IMR-90 (cell line): Measurements from ENCODE around the gene TSHZ1. TPM values are rescaled to one million over a fixed set of nuclear protein-coding genes. Genes with fewer than 3 reads are reported as not detected.

Source experiments
- ATAC-seq: fragments of 200-7000 bp; cut with Tn5 transposase; 2 replicates; pipeline ENCODE4 v1.9.1; 2020; ENCODE audit warnings: low read depth, mild to moderate bottlenecking, moderate library complexity
- BruUV-seq: library from RNA; stranded (reverse); fragments of 400-500 nt; replicated peaks from 2 replicates; lab custom pipeline; 2021; lab: Mats Ljungman, UMichigan
- CTCF ChIA-PET: fragments of 300-600 bp; formaldehyde crosslinking; extraction: SDS; loops from one replicate; lab custom pipeline; 2021; ENCODE audit warnings: antibody characterized with exemption; lab: Yijun Ruan, JAX
- POLR2A ChIA-PET: fragments of 300-600 bp; sonication (Branson Sonifier 250); formaldehyde crosslinking; loops from one replicate; lab custom pipeline; 2022; ENCODE audit warnings: antibody characterized with exemption; ENCODE audit not compliant: unreplicated experiment; lab: Charles Lee
- DNase-seq: peaks from one replicate; pipeline ENCODE4 v3.0.0; 2013
- H2AFZ ChIP-seq: replicated peaks from 2 replicates; pipeline ENCODE3; 2013; ENCODE audit warnings: low read length, mild to moderate bottlenecking; ENCODE audit not compliant: poor library complexity
- H2AK5ac ChIP-seq: 2 replicates; pipeline ENCODE4 v1.6.1; 2013; ENCODE audit warnings: low read depth, low read length, inconsistent platforms
- H2AK9ac ChIP-seq: replicated peaks from 2 replicates; pipeline ENCODE3; 2013; ENCODE audit warnings: mild to moderate bottlenecking, low read depth, low read length, moderate library complexity; ENCODE audit not compliant: poor library complexity
- H2BK120ac ChIP-seq: 2 replicates; pipeline ENCODE4 v1.6.1; 2013; ENCODE audit warnings: low read depth, low read length, inconsistent platforms
- H2BK15ac ChIP-seq: 3 replicates; pipeline ENCODE4 v1.6.1; 2013; ENCODE audit warnings: low read depth, low read length, inconsistent platforms
- H2BK20ac ChIP-seq: 2 replicates; pipeline ENCODE4 v1.6.1; 2013; ENCODE audit warnings: low read depth, mild to moderate bottlenecking, inconsistent platforms, low read length, moderate library complexity
- H2BK5ac ChIP-seq: 2 replicates; pipeline ENCODE4 v1.6.1; 2013; ENCODE audit warnings: mild to moderate bottlenecking, low read depth, low read length, inconsistent platforms; ENCODE audit not compliant: poor library complexity, severe bottlenecking
- H3K14ac ChIP-seq: replicated peaks from 2 replicates; pipeline ENCODE4 v1.6.1; 2013; ENCODE audit warnings: low read depth, low read length, inconsistent platforms
- H3K18ac ChIP-seq: 2 replicates; pipeline ENCODE4 v1.6.1; 2013; ENCODE audit warnings: low read depth, low read length, control low read depth
- H3K23ac ChIP-seq: 2 replicates; pipeline ENCODE4 v1.6.1; 2013; ENCODE audit warnings: low read depth, low read length, inconsistent platforms
- H3K27ac ChIP-seq: 2 replicates; pipeline ENCODE4 v1.5.1; 2013; ENCODE audit warnings: mild to moderate bottlenecking, control low read depth, low read length; ENCODE audit not compliant: insufficient read depth
- H3K27me3 ChIP-seq: 2 replicates; pipeline ENCODE4 v1.6.1; 2013; ENCODE audit warnings: low read length; ENCODE audit not compliant: control insufficient read depth, insufficient read depth
- H3K36me3 ChIP-seq: 2 replicates; pipeline ENCODE4 v1.6.1; 2013; ENCODE audit warnings: low read length, mixed read lengths; ENCODE audit not compliant: control insufficient read depth, insufficient read depth
- H3K4ac ChIP-seq: 2 replicates; pipeline ENCODE4 v1.6.1; 2013; ENCODE audit warnings: low read depth, low read length, inconsistent platforms
- H3K4me1 ChIP-seq: 2 replicates; pipeline ENCODE4 v1.6.1; 2013; ENCODE audit warnings: low read length, mixed read lengths; ENCODE audit not compliant: control insufficient read depth, insufficient read depth
- H3K4me2 ChIP-seq: 2 replicates; pipeline ENCODE4 v1.6.1; 2013; ENCODE audit warnings: low read depth, mild to moderate bottlenecking, control low read depth, low read length, moderate library complexity
- H3K4me3 ChIP-seq: 2 replicates; pipeline ENCODE4 v1.5.1; 2013; ENCODE audit warnings: low read depth, mild to moderate bottlenecking, control low read depth, low read length, moderate library complexity; ENCODE audit not compliant: insufficient read depth
- H3K56ac ChIP-seq: 2 replicates; pipeline ENCODE4 v1.6.1; 2013; ENCODE audit warnings: low read length, inconsistent platforms; ENCODE audit not compliant: insufficient read depth; ENCODE audit errors: extremely low read depth
- H3K79me1 ChIP-seq, 2 experiments: 2 replicates each; pipeline ENCODE4 v1.6.1; 2013; ENCODE audit warnings: low read length in 2 of 2, inconsistent platforms in 1 of 2, low read depth in 1 of 2
- H3K9ac ChIP-seq: 2 replicates; pipeline ENCODE4 v1.6.1; 2013; ENCODE audit warnings: low read depth, low read length, control low read depth
- H3K9me1 ChIP-seq: 2 replicates; pipeline ENCODE4 v1.6.1; 2013; ENCODE audit warnings: low read length, inconsistent platforms; ENCODE audit not compliant: insufficient read depth
- H3K9me3 ChIP-seq: 2 replicates; pipeline ENCODE4 v1.6.1; 2013; ENCODE audit warnings: low read length; ENCODE audit not compliant: control insufficient read depth, insufficient read depth
- H4K20me1 ChIP-seq: 2 replicates; pipeline ENCODE4 v1.6.1; 2013; ENCODE audit warnings: low read length, inconsistent platforms; ENCODE audit not compliant: insufficient read depth
- H4K5ac ChIP-seq: 2 replicates; pipeline ENCODE4 v1.6.1; 2013; ENCODE audit warnings: mild to moderate bottlenecking, low read depth, low read length, control low read depth
- H4K8ac ChIP-seq, 2 experiments: 2 replicates each; pipeline ENCODE4 v1.6.1; 2013; ENCODE audit warnings: low read depth in 2 of 2, low read length in 2 of 2, control low read depth in 1 of 2, inconsistent platforms in 1 of 2
- H4K91ac ChIP-seq: 2 replicates; pipeline ENCODE4 v1.6.1; 2013; ENCODE audit warnings: low read depth, low read length, inconsistent platforms; ENCODE audit not compliant: insufficient read depth
- BHLHE40 ChIP-seq: fragments of 150-350 bp; IDR thresholded peaks from 2 replicates; pipeline ENCODE4 v1.6.1; 2016; ENCODE audit warnings: mild to moderate bottlenecking, low read depth, low read length
- CEBPB ChIP-seq: IDR thresholded peaks from 2 replicates; pipeline ENCODE4 v1.6.1; 2012; ENCODE audit warnings: low read depth, low read length, improper control_type of control experiment
- ELK1 ChIP-seq: fragments of 150-350 bp; IDR thresholded peaks from 2 replicates; pipeline ENCODE4 v1.6.1; 2016; ENCODE audit warnings: low read depth, mild to moderate bottlenecking, low read length, moderate library complexity, borderline replicate concordance
- FOS ChIP-seq: fragments of 150-350 bp; IDR thresholded peaks from 2 replicates; pipeline ENCODE4 v1.6.1; 2016; ENCODE audit warnings: low read depth, low read length
- MAFK ChIP-seq: IDR thresholded peaks from 2 replicates; pipeline ENCODE4 v1.6.1; 2012; ENCODE audit warnings: low read depth, low read length, improper control_type of control experiment
- MAZ ChIP-seq: IDR thresholded peaks from 2 replicates; pipeline ENCODE4 v1.6.1; 2012; ENCODE audit warnings: low read depth, mild to moderate bottlenecking, low read length, improper control_type of control experiment, moderate library complexity, borderline replicate concordance
- MXI1 ChIP-seq: IDR thresholded peaks from 2 replicates; pipeline ENCODE4 v1.6.1; 2012; ENCODE audit warnings: low read depth, mild to moderate bottlenecking, low read length, moderate library complexity, borderline replicate concordance
- NFE2L2 ChIP-seq: fragments of 150-350 bp; IDR thresholded peaks from 2 replicates; pipeline ENCODE4 v1.6.1; 2016; ENCODE audit warnings: low read depth, mild to moderate bottlenecking, low read length
- POLR2A ChIP-seq: IDR thresholded peaks from 2 replicates; pipeline ENCODE4 v1.6.1; 2012; ENCODE audit warnings: mild to moderate bottlenecking, low read depth, low read length
- RAD21 ChIP-seq: IDR thresholded peaks from 2 replicates; pipeline ENCODE4 v1.6.1; 2012; ENCODE audit warnings: low read length, improper control_type of control experiment
- RCOR1 ChIP-seq: IDR thresholded peaks from 2 replicates; pipeline ENCODE4 v1.6.1; 2012; ENCODE audit warnings: mild to moderate bottlenecking, low read length, improper control_type of control experiment; ENCODE audit not compliant: insufficient replicate concordance
- RFX5 ChIP-seq: IDR thresholded peaks from 2 replicates; pipeline ENCODE4 v1.8.0; 2012; ENCODE audit warnings: low read depth, mild to moderate bottlenecking, low read length, moderate library complexity
- SMC3 ChIP-seq: fragments of 150-350 bp; IDR thresholded peaks from 2 replicates; pipeline ENCODE4 v1.6.1; 2016; ENCODE audit warnings: low read depth, mild to moderate bottlenecking, antibody characterized with exemption, low read length, moderate library complexity
- USF2 ChIP-seq: fragments of 150-350 bp; IDR thresholded peaks from 2 replicates; pipeline ENCODE4 v1.6.1; 2017; ENCODE audit warnings: mild to moderate bottlenecking, antibody characterized with exemption, low read length, low read depth
- WGBS, 2 experiments: methylation state at CpG; one replicate each; pipeline versions ENCODE4 v1.1.5 to v1.1.7; 2013; ENCODE audit warnings: missing lambda C conversion rate in 2 of 2; ENCODE audit not compliant: insufficient read length in 1 of 2; ENCODE audit errors: extremely low coverage in 2 of 2; 5-methylcytosine and 5-hydroxymethylcytosine counted together
- dilution Hi-C: fragments of 300-500 bp; cut with HindIII; formaldehyde crosslinking; loops from one replicate; pipeline ENCODE4 v1.14.3; 2018; ENCODE audit warnings: low sequenced_read_pairs; ENCODE audit not compliant: unreplicated experiment
- in situ Hi-C: fragments of 300-500 bp; cut with MboI; formaldehyde crosslinking; loops from 3 replicates; pipeline ENCODE4 v1.14.3; 2019; ENCODE audit warnings: low sequenced_read_pairs, inconsistent platforms, mixed read lengths
- intact Hi-C: fragments of 100-400 bp; cut with micrococcal nuclease; formaldehyde crosslinking; loops from 2 replicates; pipeline ENCODE4 v1.10.0; 2022
- polyA plus RNA-seq, 3 experiments: library from polyadenylated mRNA; depleted of rRNA; stranded (reverse); fragments of >200 nt; gene quantifications; 2 replicates each; pipeline ENCODE4 v1.2.3, GENCODE V29; 2012; ENCODE audit warnings: low replicate concordance in 1 of 3
- total RNA-seq: library from RNA; depleted of rRNA; stranded (reverse); fragments of >200 nt; gene quantifications from 2 replicates; pipeline ENCODE4 v1.2.3, GENCODE V29; 2012

Gene TSHZ1
- total and polyA plus RNA-seq, 2 of the 4 experiments (the other 2 are of a cell fraction) = 7.1 to 10.0 TPM

- Histone ChIP-seq H3K4ac (peak overlapping the region; percentile 6; the same call in 1 of the 2 replicates), H3K9ac (peak overlapping the region; percentile 52), H3K4me1 (peaks cover 13% of the 10 kb centered on the region), H4K5ac (no peak overlapping the region), H3K27me3 (no peaks in the 10 kb centered on the region), H2BK20ac (no peak overlapping the region), H3K4me2 (peak overlapping the region; percentile 92), H3K79me1 (peaks cover 26 to 44% of the 10 kb centered on the region in 2 experiments), H2BK15ac (no peak overlapping the region), H3K27ac (peak overlapping the region; percentile 50), H3K18ac (0 out of 2 replicates have a peak overlapping the region, but pooled peaks have one; percentile 27), H4K91ac (no peak overlapping the region), H3K4me3 (peak overlapping the region; percentile 93), H3K9me1 (0 out of 2 replicates have a peak, but pooled peaks cover 4% of the 10 kb centered on the region), H4K20me1 (peaks cover 4% of the 10 kb centered on the region; the same call in 1 of the 2 replicates), H3K23ac (peak overlapping the region; percentile 29; the same call in 1 of the 2 replicates), H2AK5ac (no peak overlapping the region), H3K56ac (peak overlapping the region; percentile 27), H2AFZ (peak overlapping the region; percentile 85), H2BK120ac (0 out of 2 replicates have a peak overlapping the region, but pooled peaks have one; percentile 13), H2AK9ac (peak overlapping the region; percentile 42), H3K14ac (no peak overlapping the region), H3K9me3 (no peaks in the 10 kb centered on the region), H2BK5ac (peak overlapping the region; percentile 56), H4K8ac (no peak overlapping the region), H3K36me3 (no peaks in the 10 kb centered on the region)
- ATAC-seq (no peak), DNase-seq (peak; percentile 19)
- in situ Hi-C loops (loop anchor here (25.0 kb wide), 1 partner anchor 1150 kb away; no protein-coding TSS in a partner anchor), dilution Hi-C loops (no loop called here), intact Hi-C loops (loop anchor here (2.0 to 5.0 kb wide), 3 partner anchors 70 to 427 kb away; no protein-coding TSS in a partner anchor)
- CTCF ChIA-PET = no interaction called here
- 20% methylated on average over 1 of the region's 38 CpGs; no CpG with 5 or more reads in 1 of the 2 experiments for WGBS, 2 experiments
- POLR2A ChIA-PET = interaction anchor here (0.6 kb wide), 1 partner anchor 277 kb away, joined by 3 read pairs; no protein-coding TSS in a partner anchor
- BruUV-seq = no TSS peak
- TF ChIP-seq MAZ (no peak), RCOR1 (no peak), USF2 (no peak), ELK1 (no peak), BHLHE40 (no peak), POLR2A (no peak), MAFK (no peak), RAD21 (no peak), CEBPB (no peak), SMC3 (no peak), FOS (no peak), NFE2L2 (no peak), RFX5 (no peak), MXI1 (no peak)
Observed at GRCh38 chr18:75211953-75212750, 1.6 kb downstream of the TSHZ1 start.
